Measurements from ENCODE around the gene LDB3. TPM values are rescaled to one million over a fixed set of nuclear protein-coding genes. Genes with fewer than 3 reads are reported as not detected.

LDB3 gene
- polyA plus RNA-seq, 2 of the 4 experiments (the other 2 are of a cell fraction), result 0.13 TPM

DNA sequence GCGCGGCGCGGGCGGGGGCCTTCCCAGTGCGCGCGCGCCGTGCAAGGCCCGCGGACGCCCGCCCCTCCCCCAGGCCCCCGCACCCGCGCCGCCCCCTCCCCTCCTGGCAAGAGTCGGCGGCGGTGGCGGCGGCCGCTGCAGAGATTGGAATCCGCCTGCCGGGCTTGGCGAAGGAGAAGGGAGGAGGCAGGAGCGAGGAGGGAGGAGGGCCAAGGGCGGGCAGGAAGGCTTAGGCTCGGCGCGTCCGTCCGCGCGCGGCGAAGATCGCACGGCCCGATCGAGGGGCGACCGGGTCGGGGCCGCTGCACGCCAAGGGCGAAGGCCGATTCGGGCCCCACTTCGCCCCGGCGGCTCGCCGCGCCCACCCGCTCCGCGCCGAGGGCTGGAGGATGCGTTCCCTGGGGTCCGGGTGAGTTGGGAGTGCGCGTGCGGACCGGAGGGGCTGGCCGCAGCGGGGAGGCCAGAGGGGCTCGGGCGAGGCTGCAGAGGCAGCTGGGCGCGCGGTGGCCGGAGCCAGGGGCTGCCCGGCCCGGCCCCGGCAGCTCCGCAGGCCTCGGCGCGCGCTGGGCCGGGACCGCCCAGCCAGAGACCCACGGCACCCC is 88.3 kb downstream of the LDB3 start, which contains the start of gene BMPR1A:
Gene BMPR1A (plus strand): TSS at position 109 of the 602 bp plus-strand sequence. CDS start 119,400 bp downstream, outside the sequence.
- TF ChIP-seq NR3C1 (IDR thresholded peaks at IDR 0.05) (no peak), POLR2A (IDR thresholded peaks at IDR 0.05; ENCODE audit: low read length) (peak; percentile 65), KDM1A (IDR thresholded peaks at IDR 0.05; ENCODE audit: low read depth) (no peak), JUN (IDR thresholded peaks at IDR 0.05) (peak in 1 of 2 experiments; percentile 39; a peak in 2 of 5 replicates), PHF8 (IDR thresholded peaks at IDR 0.05; ENCODE audit: borderline replicate concordance, low read depth) (0 out of 2 replicates have a peak, but pooled peaks have one; percentile 16)
- 10% methylated on average over 2 of the region's 85 CpGs for WGBS (ENCODE audit: missing lambda C conversion rate)

DNA sequence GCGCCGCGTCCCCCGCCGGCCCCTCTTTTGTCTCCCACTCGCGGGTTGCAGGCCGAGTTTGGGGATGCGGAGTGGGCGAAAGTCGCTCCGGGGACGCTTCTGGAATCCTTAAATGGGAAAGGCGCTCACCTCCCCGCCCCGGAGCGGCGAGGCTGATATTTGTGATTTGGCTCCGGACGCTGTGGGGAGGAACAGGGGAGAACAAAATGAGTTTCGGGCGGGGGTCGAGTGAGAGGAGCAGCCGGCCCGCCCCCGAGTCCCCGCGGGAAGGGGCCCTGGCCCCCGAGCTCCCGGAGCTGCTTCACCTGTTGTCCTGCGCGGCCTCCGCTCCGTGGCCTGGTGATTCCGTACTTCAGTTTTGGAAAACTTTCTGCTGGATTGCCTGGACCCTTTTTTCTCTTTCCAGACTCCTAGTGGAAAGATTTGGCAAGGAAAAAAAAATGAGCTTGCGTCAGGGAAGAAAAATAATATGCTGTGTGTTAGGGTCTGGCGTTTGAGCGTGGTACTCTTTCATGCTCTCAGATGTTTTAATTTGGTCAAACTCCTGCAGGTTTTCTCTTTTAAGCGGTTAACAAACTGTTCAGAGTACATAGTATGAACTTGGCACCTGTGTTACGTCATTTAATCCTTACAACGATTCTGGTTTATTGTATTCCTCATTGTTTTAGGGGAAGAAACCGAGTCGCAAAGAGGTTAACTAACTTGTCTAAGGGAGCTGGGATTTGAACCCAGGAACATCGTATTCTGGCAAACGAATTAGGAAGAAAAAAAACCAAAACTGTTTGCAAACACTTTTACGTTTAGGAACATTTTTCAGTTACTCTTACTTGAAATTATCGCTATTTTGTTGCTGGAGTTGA is 89.0 kb downstream of the LDB3 start:
- ATAC-seq (peak; percentile 27 to 38), FAIRE-seq (no peak), DNase-seq (ENCODE audit: low read depth in 1 of 2, low spot score in 1 of 2) (peak; percentile 59 to 62)
- under 1% methylated on average over 34 of the region's 47 CpGs for WGBS (ENCODE audit: missing lambda C conversion rate)
- peak overlapping the region; percentile 79 for H3K4me3 ChIP-seq
- ChIA-PET CTCF (interaction anchor here (0.7 to 1.9 kb wide), 7 partner anchors 10 to 183 kb away, joined by 3 to 5 read pairs (median 4); no protein-coding TSS in a partner anchor), POLR2A (interaction anchor here (0.6 to 2.8 kb wide), 10 partner anchors 13 to 358 kb away, joined by 3 to 25 read pairs (median 4); no protein-coding TSS in a partner anchor)
- H3K4me1 ChIP-seq, result peaks cover 39% of the 10 kb centered on the region
- no peak for TF ChIP-seq FOSB (CRISPR knock-in tag; IDR thresholded peaks at IDR 0.05)
- 0 out of 3 replicates have a peak, but pooled peaks have one; percentile 11 for TF ChIP-seq SMC3 (IDR thresholded peaks at IDR 0.05)
- peak overlapping the region; percentile 85 for H3K4me2 ChIP-seq
- H3K27ac ChIP-seq, result peak overlapping the region; percentile 98 to 99
- no peaks in the 10 kb centered on the region for H3K9me3 ChIP-seq

More for the DNA sequence above, 88.3 kb downstream of the LDB3 start, which contains the start of gene BMPR1A:
- peak in 1 of 2 experiments; percentile 90 for DNase-seq (ENCODE audit: low read depth in 1 of 2, low spot score in 1 of 2)
- Histone ChIP-seq H3K4me3 (peak within 1 kb of the TSS; percentile 79), H3K4me1 (peaks cover 41% of the 10 kb centered on the region), H3K9me3 (no peaks in the 10 kb centered on the region), H3K4me2 (peak within 1 kb of the TSS; percentile 89), H3K27ac (peak within 1 kb of the TSS; percentile 98 to 99)
- ChIA-PET CTCF (interaction anchor here (1.0 to 1.9 kb wide), 4 partner anchors 33 to 144 kb away, joined by 3 to 5 read pairs (median 4); no protein-coding TSS in a partner anchor), POLR2A (interaction anchor here (0.6 to 2.8 kb wide), 12 partner anchors 14 to 357 kb away, joined by 3 to 25 read pairs (median 4); no protein-coding TSS in a partner anchor)
- no peak for FAIRE-seq
- peak; percentile 61 to 72 for ATAC-seq

DNA sequence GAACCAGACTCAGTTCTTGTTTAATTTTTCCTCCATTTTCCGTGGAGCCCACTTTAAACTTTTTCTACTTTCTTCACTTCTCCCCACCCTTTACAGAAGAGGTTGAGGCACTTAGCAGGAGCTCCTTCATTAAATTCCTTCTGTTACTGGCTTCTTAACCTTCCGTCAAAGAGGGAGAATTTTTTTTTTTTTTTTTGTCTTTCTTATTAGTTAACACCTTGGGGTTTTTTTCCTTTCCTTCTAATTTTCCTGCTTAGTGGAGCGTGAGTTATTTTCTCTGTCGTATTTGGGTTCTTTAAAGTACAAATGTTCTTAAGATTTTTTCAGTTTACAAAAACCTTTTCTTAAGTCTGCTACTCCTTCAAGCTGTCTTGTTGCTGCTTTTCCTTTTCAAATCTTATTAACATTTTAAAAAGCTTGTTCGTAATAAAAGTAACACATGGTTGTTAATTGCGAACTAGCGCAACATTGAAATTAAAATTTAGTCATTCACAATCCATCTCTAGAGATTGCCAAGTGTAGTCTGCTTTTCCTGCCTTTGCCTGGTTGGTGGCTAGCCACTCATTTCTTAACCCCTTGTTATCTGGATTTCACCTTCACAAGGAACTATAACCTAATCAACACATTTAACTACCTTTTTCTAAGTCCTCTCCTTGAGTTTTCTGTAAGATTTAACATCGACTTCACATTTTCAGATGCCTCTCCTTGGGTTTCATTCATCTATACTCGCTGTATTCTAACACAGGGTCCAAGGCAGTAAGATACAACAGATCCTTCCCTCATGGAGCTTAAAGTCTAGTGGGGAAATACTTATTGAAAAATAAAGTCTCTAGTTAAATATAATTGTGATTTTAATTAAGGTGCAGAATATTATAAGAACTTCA is 90.1 kb downstream of the LDB3 start:
- ChIA-PET POLR2A (interaction anchor here (0.7 to 2.7 kb wide), 5 partner anchors 12 to 359 kb away, joined by 3 to 7 read pairs (median 4); no protein-coding TSS in a partner anchor), CTCF (interaction anchor here (0.7 to 1.9 kb wide), 8 partner anchors 9 to 182 kb away, joined by 3 to 5 read pairs (median 4); no protein-coding TSS in a partner anchor)
- Histone ChIP-seq H3K9me3 (no peaks in the 10 kb centered on the region), H3K27ac (peak overlapping the region; percentile 98 to 99), H3K4me3 (peak overlapping the region; percentile 79), H3K4me1 (peaks cover 37% of the 10 kb centered on the region), H3K4me2 (peak overlapping the region; percentile 85)
- FAIRE-seq (no peak), DNase-seq (ENCODE audit: low read depth in 1 of 2, low spot score in 1 of 2) (peak in 1 of 2 experiments; percentile 16), ATAC-seq (no peak)
- TF ChIP-seq, protein P1, sequence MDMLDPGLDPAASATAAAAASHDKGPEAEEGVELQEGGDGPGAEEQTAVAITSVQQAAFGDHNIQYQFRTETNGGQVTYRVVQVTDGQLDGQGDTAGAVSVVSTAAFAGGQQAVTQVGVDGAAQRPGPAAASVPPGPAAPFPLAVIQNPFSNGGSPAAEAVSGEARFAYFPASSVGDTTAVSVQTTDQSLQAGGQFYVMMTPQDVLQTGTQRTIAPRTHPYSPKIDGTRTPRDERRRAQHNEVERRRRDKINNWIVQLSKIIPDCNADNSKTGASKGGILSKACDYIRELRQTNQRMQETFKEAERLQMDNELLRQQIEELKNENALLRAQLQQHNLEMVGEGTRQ (IDR thresholded peaks at IDR 0.05), result no peak
- TF ChIP-seq EHF (CRISPR knock-in tag; IDR thresholded peaks at IDR 0.05) (no peak), HOXB5 (CRISPR knock-in tag; IDR thresholded peaks at IDR 0.05) (no peak), FOXS1 (CRISPR knock-in tag; IDR thresholded peaks at IDR 0.05) (no peak)
- WGBS (ENCODE audit: missing lambda C conversion rate), result 47% methylated on average over 9 of the region's 9 CpGs

DNA sequence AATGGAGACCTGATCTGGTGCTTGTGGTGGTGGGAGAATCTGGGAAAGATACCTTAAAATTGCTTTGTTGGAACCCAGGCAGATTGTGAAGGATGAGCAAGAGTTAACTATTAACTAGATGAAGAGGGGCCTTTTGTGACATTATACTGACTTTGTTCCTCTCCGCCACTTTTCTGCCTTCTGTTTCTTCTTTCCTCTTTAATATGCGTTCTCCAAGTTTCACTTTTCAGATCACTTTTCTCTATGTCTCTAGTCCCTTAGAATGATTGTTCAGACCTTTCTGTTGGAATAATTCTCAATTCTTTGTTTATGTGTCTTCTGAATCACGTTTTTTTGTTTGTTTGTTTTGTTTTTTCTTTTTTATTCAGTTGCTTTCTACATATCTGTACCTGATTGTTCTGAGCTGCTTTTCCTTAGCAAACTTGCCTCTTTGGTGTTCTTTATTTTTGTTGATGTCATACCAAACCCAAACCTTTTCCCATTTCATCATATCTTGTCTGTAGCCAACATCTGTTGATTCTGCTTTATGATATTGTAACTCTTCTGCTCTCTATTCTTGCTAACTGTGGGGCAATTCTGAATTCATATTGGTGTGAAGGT is 90.9 kb downstream of the LDB3 start:
- WGBS (ENCODE audit: missing lambda C conversion rate), result 38% methylated on average over 3 of the region's 3 CpGs
- FAIRE-seq, result no peak
- no peak for DNase-seq (ENCODE audit: low read depth in 1 of 2, low spot score in 1 of 2)
- H3K27ac ChIP-seq, result peak overlapping the region in 1 of 2 experiments; percentile 14; a peak in 1 of 6 replicates
- H3K4me3 ChIP-seq, result peak overlapping the region; percentile 79; the same call in 2 of the 3 replicates
- H3K4me1 ChIP-seq, result peaks cover 34% of the 10 kb centered on the region
- POLR2A ChIA-PET, result no interaction called here
- peak overlapping the region; percentile 85 for H3K4me2 ChIP-seq
- H3K9me3 ChIP-seq, result no peaks in the 10 kb centered on the region
- CTCF ChIA-PET, result interaction anchor here (1.7 kb wide), 1 partner anchor 140 kb away, joined by 5 read pairs; no protein-coding TSS in a partner anchor
- no peak for ATAC-seq
- TF ChIP-seq MAFK (IDR thresholded peaks at IDR 0.05; ENCODE audit: partially characterized antibody) (no peak), JUNB (IDR thresholded peaks at IDR 0.05) (no peak), FOXS1 (CRISPR knock-in tag; IDR thresholded peaks at IDR 0.05) (no peak), JUN (IDR thresholded peaks at IDR 0.05) (no peak)
- TF ChIP-seq, protein P2, sequence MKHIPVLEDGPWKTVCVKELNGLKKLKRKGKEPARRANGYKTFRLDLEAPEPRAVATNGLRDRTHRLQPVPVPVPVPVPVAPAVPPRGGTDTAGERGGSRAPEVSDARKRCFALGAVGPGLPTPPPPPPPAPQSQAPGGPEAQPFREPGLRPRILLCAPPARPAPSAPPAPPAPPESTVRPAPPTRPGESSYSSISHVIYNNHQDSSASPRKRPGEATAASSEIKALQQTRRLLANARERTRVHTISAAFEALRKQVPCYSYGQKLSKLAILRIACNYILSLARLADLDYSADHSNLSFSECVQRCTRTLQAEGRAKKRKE (CRISPR knock-in tag; IDR thresholded peaks at IDR 0.05; ENCODE audit: low read depth), result no peak

All from A549 (cell line).